CD4-positive, alpha-beta T cell treated with Interleukin-1 beta for 1 hour (primary cell): ENCODE data around the gene HINT2.

ENCODE experiments used
- DNase-seq, 2 donors: peaks; one replicate each; pipeline ENCODE4 v3.0.0-alpha.2; 2020 to 2022

The HINT2 gene

DNA sequence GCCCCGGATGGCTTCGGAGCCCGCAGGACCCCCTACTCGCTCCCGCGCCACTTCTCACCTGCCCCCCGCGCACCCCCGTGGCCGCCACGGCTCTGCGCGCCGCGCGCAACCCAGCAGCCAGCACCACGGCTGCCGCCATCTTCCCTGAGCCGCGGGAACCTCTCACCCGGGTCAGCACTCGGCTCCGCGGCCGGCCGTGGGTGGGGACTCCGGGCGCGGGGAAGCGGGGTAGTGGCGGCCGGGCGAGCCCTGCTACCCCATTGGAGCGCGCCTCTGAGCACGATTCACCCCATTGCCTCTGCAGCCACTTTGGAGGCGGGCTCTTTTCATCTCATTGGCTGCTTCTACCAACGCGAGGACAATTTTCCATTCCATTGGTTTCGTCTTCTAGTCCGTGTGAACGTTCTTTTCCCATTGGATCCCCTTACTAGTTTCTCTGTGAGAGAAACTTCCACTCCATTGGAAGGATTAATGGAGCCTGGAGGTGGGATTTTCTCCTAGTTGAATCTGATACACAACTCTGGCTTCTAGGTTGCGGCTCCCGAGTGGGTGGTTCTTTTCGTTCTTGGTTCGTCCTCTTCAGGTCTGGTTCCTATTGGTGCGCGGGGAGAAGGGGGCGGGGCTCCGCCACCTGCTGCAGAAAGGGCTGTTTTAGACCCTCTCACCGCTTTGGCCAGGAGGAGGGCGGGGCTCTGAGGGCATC, at the start of gene HINT2:
Gene HINT2, minus strand, starts transcription at position 202 of the 703 bp plus-strand sequence. Its CDS starts 63 bp downstream, at position 139.
- DNase-seq, result peak; percentile 97 to 98

DNA sequence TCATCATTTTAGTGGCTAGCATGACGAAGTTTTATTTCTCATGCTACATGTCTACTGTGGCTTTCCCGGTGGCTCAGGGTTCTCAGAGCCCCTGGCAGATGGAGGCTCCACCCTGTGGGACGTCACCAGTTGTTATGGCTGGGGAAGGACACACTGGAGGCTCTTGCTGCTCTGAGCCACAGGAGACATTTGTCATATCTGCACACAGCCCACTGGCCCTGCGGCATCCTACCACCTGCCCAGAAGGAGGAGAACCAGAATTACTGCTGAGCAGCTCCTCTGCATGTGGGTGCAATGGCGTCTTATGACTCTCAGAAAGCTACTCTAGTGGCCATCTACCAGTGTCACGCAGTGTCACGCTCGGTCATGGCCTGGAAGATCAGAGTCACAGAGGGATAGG, 48.7 kb upstream of the HINT2 start:
- no peak for DNase-seq

DNA sequence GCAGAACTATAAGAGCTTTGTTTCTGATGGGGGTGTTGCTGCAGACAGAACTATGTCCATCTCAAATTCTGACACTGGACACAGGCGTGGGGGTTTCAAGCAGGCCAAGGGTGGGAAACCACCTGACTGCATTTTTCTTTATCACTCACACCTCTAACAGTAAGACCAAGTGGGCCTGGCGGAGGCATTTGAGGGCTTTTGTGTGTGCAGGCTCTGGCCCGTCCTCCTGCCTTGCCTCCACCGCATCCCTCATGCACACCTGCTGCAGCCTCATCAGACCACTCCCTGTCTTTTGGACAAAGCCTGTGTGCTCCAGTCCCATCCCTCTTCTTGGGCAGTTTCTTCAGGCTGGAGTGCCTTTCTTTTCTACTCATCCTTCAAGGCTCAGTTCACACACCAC, 47.5 kb upstream of the HINT2 start:
- no peak for DNase-seq

DNA sequence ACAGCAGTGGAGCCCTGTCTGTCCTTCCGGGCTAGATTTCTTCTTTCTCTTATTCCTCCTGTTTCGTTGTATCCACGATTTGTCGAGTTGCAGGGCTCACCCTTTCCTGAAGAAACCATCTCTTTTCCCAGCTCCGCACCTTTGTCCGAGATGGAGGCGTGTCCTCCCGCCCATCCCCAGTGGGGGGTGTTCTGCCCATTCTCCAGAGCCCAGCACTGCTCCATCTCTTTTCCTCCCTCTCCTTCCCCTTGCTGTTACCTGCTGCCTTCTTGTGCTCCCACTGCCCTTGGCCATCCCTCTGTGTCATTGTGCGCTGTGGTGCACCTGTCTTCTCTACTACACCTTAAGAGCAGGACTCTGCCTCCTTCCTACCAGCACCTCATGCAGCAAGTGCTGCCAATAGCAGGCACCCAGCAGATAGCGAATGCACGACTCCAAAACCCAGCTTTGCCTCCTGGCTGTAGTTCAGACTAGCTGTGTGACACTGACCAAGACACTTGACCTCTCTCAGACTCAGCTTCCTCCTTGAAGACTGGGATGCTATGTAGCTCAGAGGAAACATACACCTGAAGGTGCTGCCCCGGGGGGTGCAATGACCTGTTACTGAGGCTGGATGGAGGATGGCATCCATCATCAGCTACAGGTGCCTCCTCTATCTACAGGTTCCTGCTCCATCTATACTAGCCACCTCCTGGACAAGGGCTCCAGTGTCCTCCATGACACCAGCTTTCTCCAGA, 46.5 kb upstream of the HINT2 start:
- DNase-seq, result no peak

DNA sequence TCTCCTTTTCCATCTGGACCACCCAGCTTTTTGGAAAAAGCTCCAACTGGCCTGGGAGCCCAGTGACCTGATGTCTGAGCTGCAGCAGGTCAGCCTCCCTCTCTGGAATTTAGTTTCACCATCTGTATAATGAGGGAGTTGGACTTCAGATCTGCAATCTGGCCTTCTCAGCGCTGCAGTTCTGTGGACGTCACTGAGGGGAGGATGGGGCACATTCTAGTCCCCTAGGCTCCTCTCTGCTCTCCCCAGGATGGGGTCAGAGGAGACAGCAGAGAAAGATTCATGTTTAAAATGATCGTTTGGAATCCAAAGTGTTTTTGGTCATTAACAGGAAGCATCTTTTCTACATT, 45.1 kb upstream of the HINT2 start:
- DNase-seq, result no peak

DNA sequence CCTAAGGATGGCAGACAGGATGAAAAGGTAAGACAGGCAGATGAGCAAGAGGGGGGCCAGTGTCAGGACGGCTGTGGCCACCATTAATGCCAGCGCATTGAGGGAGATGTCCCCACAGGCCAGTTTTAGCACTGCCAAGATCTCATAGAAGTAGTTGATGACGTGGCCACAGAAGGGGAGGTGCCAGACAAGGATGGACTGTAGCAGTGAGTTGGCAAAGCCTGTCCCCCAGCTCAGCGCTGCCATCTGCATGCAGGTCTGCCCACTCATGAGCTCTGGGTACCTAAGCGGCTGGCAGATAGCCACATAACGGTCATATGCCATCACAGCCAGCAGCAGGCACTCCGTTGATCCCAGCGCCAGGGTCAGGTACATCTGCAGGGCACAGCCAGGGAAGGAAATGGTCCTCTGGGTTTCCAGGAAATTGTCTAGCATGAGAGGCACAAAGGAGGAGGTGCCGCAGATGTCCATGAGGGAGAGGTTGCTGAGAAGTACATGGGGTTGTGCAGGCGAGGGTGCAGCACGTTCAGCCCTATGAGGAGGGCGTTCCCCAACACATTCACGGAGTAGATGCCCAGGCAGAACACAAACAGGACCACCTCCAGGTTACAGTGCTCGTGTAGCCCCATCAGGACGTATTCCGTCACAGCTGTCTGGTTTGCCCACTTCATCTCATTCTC, 44.6 kb upstream of the HINT2 start:
- peak; percentile 11 to 52 for DNase-seq

DNA sequence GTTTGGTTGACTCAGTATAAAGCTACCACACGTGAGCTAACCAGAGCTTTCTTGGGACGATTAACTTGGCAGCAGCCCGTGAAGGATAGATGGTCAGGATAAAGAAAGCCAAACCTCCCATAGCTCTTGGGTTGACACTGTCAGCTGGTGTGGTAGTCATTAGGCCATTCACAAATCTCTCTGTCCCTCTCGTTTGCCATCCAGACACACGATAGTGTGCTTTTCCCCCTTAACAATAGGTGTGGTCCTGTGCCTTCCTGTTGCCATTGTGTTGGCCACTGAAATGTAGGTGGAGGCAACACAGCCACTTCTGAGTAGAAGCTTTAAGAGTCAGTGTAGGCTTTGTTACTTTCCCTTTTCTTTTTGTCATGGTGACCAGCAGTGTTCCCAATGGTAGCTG, 43.6 kb upstream of the HINT2 start:
- no peak for DNase-seq

DNA sequence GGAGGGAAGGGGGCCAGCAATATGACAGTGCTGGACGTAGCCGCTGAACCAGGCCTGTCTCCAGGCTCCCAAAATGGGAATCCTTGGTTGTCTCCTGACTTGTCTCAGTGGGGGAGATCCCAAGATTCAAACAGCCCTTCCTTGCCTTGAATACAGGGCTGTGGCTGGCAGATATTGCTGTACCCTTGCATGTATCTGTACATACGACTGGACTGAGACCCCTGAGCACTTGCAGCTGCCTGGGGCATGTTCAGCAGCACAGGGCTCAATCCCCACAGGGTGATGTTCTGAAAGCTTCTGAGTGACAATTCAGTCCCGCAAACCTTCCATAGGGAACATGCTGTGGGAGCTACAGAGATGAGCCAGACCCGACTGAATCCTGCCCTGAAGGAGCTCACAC, 42.0 kb upstream of the HINT2 start:
- no peak for DNase-seq

DNA sequence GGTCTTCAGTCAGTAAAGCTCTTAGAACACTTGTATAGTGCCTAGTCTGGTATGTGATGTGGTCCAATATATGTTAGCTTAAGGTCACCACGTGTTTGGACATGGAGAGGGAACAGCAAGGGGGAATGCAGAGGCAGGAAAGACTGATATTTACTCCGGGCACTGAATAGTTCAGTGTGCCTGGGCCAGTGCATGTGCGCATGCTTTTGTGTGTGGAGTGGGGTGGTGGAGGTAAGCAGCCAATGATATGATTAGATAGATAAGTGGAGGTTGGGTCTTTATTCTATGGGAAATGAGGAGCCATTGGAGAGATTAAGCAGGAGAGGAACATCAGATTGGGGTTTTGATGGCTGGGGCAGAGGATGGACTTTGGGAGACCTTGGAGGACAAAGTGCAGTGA, 41.4 kb upstream of the HINT2 start:
- DNase-seq, result no peak

DNA sequence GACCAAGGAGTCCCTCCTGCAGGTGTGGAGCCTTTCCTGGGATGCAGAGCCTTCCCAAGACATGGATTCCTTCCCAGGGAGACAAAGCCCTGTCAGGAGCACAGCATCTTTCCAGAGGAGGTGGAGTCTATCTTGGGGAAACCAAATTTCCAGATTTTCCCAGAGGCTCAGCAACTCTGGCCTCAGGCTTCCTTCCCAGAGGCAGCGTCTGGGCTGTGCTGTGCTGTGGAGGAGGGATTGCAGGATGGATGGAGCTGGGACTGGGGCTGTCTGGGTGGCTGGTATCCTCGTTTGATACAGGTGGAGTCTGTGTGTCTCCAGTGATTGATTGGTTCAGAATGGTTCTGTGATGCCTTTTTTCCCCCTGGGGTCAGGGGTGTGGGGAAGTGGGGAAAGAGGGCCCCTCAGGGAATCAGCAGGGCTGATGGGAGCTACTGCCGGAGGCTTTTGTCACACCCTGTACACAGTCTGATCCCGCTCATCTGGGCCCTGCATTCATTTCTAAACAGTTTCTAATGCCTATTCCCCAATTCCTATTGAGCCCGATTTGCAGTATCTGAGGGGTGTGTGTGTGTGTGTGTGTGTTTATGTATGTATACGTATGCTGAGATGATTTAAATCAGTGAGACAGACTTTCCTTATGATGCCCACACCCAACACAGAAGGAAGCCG, 39.4 kb upstream of the HINT2 start:
- DNase-seq, result no peak

DNA sequence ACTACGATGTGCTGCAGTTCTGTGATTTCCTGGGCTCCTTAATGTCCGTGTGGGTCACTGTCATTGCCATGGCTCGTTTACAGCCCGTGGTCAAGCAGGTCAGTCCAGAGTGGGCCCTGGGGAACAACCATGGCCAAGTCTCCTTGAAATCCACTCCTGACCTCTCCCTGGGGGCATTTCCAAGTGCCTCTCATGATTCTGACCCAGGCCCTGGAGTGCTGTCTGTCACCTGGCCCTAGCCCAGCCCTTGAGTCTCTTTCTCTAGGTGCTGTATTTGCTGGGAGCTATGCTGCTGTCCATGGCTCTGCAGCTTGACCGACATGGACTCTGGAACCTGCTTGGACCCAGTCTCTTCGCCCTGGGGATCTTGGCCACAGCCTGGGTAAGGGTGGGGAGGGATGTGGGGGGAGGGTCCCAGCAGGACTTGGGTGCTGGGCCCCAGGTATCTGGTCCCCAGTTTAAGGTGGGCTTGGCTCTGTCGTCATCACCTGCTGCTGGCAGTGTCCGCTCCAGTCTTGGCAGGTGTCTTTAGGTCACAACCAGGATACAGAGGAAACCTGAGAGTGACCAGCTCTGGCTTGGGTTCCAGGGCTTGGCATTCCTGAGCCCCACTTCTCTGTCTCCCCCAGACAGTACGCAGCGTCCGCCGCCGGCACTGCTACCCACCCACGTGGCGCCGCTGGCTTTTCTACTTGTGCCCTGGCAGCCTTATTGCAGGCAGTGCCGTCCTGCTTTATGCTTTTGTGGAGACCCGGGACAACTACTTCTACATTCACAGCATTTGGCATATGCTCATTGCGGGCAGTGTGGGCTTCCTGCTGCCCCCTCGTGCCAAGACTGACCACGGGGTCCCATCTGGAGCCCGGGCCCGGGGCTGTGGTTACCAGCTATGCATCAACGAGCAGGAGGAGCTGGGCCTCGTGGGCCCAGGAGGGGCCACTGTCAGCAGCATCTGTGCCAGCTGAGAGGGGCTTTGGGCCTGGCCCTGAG, 38.3 kb upstream of the HINT2 start:
- no peak for DNase-seq

DNA sequence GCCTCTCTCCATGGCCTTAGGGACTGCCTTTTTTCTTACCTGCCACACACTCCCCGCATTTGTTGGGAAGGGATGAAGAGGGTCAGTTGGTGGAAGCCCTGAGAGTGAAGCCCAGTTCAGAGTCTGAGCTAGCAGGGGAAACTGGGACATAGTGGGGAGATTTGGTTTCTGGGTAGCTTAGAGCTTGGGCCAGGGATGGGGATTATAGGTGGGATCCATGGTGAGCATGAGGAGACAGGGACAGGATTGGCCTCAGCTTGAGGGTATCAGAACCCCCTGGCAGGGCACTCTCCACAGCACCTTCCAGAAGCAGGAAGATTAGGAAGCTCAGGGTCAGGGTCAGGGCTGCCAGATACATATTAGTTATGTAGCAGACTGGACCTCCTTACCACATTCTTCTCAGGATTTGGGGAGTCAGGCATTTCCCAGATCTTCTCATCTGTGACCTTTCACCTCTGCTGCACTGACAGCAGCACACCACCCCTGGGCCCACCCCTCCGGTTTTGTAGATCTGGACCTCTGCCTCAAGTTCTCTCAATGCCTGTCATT, 37.5 kb upstream of the HINT2 start:
- no peak for DNase-seq

DNA sequence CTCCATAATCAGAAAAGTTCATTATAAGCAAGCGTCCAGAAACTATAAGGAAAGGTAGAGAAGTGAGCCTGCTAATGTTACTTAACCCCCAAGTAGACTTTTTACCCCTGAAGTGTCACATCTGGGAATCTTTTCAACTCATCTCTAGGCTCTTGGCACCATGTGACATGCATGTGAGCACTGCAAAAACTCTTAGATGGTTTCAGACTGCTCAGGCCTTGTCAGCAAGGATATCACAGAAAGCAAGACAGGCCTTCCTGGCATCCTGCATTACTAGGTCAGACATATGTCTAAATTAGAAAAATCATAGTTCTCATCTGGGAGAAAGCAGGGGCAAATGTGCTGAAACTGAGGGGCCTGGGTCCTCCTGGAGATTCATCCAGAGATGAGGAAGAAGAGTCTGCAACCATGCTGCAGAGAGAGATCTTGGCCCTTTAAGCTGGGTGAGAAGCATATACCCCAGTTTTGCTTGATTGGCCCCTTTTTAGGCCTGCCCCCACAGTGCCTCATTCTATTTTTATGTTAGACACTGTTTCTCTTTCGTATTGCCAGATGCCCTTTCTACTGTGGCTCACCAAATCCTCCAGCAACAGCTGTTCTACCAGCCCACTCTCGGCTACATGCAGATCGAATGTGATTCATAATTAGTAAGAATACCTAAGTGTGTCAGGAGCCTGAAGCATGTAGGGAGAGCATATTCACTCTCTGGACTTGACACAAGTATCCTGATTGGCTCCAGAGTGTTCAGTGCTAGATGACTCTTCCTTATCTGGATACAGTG, 33.1 kb upstream of the HINT2 start:
- peak in 1 of 2 donors; percentile 5 for DNase-seq

DNA sequence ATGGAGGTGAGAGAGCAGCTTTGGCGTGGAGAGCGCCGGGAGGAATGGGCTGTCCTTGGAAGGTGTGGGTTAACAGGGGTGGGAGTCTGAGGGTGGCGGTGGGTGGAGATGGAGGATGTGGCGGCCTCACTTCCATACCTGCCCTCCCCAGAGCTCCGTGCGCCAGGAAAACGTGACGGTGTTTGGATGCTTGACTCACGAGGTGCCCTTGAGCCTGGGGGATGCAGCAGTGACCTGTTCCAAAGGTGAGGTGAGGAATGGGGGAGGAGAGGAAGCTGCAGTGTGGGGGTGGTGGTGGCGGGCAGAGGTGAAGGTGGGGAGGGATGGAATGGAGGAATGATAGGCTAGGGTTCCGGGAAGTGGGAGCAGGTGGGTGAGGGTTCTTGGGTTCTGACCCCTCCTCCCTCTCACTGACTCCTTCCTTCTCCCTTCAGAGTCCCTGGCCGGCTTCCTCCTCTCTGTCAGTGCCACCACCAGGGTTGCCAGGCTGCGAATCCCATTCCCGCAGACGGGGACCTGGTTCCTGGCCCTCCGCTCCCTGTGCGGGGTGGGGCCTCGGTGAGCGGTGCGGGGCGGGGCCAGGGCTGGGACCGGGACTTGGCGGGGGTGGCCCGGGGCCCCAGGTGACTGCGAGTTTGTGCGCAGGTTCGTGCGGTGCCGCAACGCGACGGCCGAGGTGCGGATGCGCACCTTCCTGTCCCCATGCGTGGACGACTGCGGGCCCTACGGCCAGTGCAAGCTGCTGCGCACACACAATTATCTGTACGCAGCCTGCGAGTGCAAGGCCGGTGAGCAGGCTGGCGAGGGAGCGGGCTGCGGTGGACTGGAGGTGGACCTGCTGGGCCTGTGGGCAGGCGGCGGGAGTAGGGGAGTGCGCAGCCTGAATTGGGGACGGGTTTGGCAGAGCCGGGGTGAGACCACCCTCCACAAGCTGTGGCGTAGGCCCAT, 31.3 kb upstream of the HINT2 start:
- no peak for DNase-seq

DNA sequence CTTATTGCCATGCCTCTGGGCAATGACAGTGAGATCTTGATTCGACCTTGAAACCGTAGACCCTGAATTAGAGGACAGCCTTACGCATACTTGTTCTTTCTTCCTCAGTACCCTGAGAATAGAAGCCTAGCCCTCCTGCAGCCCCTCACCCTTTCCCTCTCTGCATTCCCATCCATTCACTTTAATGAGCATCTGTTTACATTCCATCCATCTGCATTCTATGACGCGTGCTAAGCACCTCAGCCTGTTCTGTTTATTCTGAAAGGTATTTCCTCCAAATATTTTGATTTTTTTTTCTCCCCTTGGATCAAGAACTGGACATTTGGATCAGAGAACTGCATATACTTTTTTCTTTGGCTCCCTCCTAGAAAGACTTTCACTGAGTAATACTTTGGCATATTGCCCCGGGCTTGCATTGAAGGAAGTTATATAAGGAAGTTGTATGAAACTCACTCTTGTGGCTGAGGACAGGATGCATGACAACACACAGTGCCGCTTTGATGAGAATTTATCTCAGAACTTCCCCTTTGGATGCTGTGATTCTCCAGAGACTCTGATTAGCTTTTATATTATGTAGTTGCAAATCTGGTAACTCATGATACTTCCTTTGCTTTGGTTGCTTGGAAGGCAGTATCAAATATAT, 29.9 kb upstream of the HINT2 start:
- peak; percentile 49 to 65 for DNase-seq

DNA sequence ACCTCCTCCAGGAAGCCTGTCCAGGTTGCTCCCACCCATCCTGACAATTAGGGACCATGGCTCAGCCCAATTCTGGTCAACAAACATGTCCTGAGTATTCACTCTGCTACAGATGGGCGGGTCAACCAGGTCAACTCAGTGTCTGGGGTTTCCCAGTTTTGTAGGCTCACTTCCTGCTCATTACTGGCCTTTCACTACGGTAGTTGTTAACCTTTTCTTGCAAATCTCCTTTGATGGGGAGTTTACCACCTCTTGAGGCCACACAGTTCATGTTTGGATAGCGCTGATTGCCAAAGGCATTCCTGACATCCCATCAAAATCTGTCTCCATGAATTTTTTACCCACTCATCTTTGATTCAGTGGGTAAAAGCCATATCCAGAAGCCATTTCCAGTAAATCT, 28.0 kb upstream of the HINT2 start:
- DNase-seq, result peak in 1 of 2 donors; percentile 24

DNA sequence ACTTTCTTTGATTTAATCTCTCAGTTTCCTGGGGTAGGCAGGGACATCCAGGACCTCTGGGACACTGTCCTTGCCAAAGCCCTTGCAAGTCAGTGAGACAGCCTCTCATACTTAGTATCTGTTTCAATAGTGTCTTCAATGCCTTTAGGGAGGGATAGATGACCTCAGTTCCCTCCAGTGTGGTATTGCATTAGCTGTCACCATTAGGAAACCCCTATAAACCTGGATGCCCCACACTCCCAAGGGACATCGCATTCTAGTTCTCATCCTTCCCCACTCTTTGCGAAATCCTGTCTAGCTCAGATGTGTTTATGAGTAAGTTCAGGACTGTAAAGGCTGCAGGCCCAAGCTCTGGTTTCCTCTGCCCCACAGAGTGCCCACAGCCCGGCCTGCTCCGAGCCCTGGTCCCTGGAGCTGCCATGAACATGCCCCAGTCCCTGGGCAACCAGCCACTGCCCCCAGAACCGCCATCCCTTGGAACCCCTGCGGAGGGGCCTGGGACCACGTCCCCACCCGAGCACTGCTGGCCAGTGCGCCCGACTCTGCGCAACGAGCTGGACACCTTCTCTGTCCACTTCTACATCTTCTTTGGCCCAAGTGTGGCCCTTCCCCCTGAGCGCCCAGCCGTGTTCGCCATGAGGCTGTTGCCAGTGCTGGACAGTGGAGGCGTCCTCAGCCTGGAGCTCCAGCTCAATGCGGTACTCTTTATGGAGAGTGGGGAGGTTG, 27.3 kb upstream of the HINT2 start:
- no peak for DNase-seq

DNA sequence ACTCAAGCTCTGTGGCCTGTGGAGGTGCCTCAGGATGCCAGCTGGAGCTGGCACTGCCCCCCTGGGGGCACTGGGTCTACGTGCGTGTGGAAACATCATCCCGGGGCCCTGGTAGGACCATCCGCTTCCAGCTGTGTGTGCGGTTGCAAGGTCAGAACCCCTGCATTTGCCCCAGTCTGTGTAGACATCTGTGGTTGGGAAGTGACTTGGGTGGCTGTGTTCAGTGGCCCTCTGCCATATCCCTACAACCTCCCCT, 26.7 kb upstream of the HINT2 start:
- no peak for DNase-seq
